ENCODE data around the gene NFIC. TPM values are rescaled to one million over a fixed set of nuclear protein-coding genes. Genes with fewer than 3 reads are reported as not detected.

The NFIC gene
- polyA plus RNA-seq, 3 donors = 57.8 to 87.3 (median 81.7) TPM

DNA sequence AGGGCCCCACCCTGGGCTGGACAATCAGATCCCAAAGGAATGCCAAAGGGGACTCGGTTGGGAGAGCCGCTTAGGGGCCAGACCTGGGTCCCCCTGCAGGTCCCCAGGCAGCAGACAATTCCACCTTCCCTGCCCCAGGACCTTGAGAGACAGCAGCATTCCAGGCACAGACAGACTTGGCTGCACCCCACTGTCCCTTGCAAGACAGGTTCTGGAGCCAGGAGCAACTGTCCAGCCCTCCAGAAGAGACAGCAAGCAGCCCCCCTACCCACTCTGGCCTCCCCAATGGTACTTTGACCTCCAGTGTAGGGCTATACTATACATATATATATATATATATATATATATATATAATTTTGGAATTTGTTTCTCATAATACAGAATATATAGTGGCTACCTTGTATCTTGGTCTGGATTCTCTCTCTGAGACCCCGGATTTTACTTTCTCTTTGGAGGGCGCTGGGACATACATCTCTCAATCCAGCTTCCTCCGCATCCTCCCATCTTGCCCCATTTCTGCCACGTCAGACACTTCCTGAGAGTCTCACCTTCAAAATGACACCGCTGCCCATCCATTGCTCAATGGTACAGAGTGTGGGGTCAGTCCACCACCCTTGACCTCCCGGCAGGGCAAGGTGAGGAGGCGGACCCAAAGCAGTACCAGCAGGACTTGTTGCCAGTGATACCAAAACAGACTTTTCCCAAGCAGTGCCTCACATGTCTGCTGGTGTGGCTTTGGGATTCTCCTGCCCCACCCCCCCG lies 101.2 kb downstream of the NFIC start:
- 82 to 93% (median 86%) methylated on average over 10 of the region's 10 CpGs for WGBS, 3 donors
- H3K27ac ChIP-seq (ENCODE audit: low read depth, low read length) = no peak overlapping the region

DNA sequence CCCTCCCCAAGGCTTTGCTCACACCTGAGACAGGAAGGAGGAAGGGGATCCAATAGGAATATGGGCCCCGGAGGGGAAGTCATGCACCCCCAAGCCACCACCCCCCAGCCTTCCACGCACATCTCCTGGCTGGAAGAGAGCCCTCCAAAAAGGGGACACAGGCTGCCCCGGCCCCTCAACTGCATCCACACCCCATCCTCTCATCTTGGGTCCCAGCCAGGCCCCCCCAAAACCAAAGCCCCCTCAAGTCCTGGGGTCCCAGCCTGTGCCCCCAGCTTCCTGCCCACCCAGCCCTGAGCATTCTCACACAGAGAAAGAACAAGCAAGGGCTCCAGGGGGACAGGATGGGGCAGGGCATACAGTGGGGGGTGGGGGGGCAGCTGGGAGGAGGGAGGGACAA lies 101.8 kb downstream of the NFIC start:
- WGBS, 3 donors = 81 to 100% (median 92%) methylated on average over 3 of the region's 3 CpGs
- H3K27ac ChIP-seq (ENCODE audit: low read depth, low read length) = no peak overlapping the region

GRCh38 chr19:3469638-3470499 lies 103.5 kb downstream of the NFIC start:
- 49 to 57% (median 54%) methylated on average over 14 of the region's 14 CpGs for WGBS, 3 donors
- H3K27ac ChIP-seq (ENCODE audit: low read depth, low read length) = no peak overlapping the region

DNA sequence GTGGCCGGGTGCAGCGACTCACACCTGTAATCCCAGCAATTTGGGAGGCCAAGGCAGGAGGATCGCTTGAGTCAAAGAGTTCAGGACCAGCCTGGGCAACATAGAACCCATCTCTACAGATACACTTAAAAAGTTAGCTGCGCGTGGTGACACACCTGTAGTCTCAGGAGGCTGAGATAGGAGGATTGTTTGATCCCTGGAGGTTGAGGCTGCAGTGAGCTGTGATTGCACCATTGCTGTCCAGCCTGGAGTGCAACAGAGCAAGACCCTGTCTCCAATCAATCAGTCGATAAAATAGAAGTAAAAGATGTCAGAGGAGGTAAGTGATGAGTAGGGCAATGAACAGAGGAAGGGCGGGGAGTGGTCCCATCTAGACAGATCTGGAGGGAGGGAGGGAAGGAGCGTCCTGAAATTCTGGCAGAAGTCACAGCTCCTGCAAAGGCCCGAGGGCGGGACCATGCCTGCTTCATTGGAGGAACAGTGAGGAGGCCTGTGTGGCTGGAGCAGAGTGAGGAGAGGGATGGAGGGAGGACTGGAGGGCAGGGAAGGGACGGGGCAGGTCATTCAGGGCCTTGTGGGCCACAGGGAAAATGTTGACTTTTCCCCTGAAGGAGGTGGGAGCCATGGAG lies 104.2 kb downstream of the NFIC start:
- 61 to 68% (median 65%) methylated on average over 11 of the region's 11 CpGs for WGBS, 3 donors

GRCh38 chr19:3471954-3472655 lies 105.7 kb downstream of the NFIC start:
- 25 to 29% (median 26%) methylated on average over 24 of the region's 24 CpGs for WGBS, 3 donors

More for the DNA sequence above, 104.2 kb downstream of the NFIC start:
- H3K27ac ChIP-seq (ENCODE audit: low read depth, low read length) = no peak overlapping the region

GRCh38 chr19:3474010-3474409 lies 107.6 kb downstream of the NFIC start:
- no peak overlapping the region for H3K27ac ChIP-seq (ENCODE audit: low read depth, low read length)
- 27 to 80% (median 78%) methylated on average over 8 of the region's 8 CpGs for WGBS, 3 donors

More at GRCh38 chr19:3471954-3472655, 105.7 kb downstream of the NFIC start:
- no peak overlapping the region for H3K27ac ChIP-seq (ENCODE audit: low read depth, low read length)

- WGBS, 3 donors = 68 to 94% (median 70%) methylated on average over 2 of the region's 2 CpGs
- no peak overlapping the region for H3K27ac ChIP-seq (ENCODE audit: low read depth, low read length)
These were observed 108.2 kb downstream of the NFIC start for GRCh38 chr19:3474614-3475013.

- H3K27ac ChIP-seq (ENCODE audit: low read depth, low read length) = no peak overlapping the region
- 81 to 92% (median 84%) methylated on average over 4 of the region's 4 CpGs for WGBS, 3 donors
These were observed 109.1 kb downstream of the NFIC start for GRCh38 chr19:3475449-3475848.

- WGBS, 3 donors = 50 to 94% (median 78%) methylated on average over 2 of the region's 2 CpGs
These were observed 110.4 kb downstream of the NFIC start for GRCh38 chr19:3476830-3477229.

GRCh38 chr19:3477506-3477905 lies 111.1 kb downstream of the NFIC start:
- H3K27ac ChIP-seq (ENCODE audit: low read depth, low read length) = no peak overlapping the region

More at GRCh38 chr19:3476830-3477229, 110.4 kb downstream of the NFIC start:
- H3K27ac ChIP-seq (ENCODE audit: low read depth, low read length) = no peak overlapping the region

- 68 to 91% (median 90%) methylated on average over 2 of the region's 2 CpGs for WGBS, 3 donors
- no peak overlapping the region for H3K27ac ChIP-seq (ENCODE audit: low read depth, low read length)
These were observed 111.6 kb downstream of the NFIC start for GRCh38 chr19:3477951-3478350.

DNA sequence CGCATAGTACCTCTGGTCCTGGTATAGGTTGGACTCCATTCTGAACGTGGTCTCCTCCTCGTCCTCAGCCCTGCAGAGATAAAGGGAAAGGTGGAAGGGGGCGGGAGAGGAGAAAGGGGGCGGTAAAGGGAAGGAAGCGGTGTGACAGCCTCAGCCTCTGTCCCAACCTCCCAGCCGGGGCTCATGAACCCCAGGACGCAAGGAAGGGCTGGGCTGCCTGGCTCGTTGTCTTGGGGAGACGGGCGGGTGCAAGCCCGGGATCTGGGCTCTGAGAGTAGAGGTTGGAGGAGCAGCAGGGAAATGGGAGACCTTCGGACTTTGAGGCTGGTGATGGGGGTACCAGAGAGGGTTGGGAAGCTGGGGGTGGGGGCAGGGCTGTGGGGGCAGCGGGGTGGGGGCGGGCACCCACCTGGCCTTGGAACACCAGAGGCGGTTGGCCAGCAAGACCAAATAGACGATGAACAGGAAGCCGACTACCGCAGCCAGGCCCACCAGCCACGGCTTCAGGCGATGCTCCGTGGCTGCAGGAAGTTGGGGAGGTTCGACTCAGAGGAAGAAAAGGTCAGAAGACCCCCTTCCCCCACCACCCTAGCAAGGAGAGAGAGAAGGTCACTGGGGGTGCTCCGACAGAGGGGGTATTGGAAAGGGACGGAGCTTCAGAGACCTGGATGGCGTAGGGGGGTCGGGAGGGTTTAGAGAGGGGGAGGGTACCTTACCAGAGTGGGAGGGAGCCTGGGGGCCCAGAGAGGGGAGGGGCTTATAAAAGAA lies 112.2 kb downstream of the NFIC start:
- 16 to 35% (median 17%) methylated on average over 25 to 27 of the region's 27 CpGs for WGBS, 3 donors
- H3K27ac ChIP-seq (ENCODE audit: low read depth, low read length) = no peak overlapping the region

DNA sequence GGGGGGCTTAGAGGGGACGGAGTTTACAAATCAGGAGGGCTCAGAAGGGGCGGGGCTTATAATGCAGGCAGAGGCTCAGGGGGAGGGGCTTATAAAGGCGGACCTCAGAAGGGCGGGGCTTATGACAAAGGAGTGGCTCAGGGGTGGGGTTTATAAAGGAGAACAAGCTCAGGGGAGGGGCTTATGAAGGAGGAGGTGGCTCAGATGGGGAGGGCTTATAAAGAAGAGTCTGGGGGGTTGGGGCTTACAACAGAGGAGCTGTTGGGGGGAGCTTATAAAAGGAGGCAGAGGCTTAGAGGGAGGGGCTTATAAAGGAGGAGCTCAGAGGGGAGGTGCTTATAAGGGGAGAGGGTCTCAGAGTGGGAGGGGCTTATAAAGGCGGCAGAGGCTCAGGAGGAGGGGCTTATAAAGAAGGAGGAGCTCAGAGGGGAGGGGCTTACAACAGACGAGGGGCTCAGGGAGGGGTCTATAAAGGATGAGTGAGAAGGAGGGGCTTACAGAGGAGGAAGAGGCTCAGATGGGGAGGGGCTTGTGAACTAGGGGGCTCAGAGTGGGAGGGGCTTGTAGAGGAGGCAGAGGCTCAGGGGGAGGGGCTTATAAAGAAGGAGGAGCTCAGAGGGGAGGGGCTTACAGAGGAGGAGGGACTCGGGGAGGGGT lies 112.9 kb downstream of the NFIC start:
- WGBS, 3 donors = 14 to 37% (median 29%) methylated on average over 7 of the region's 7 CpGs
- H3K27ac ChIP-seq (ENCODE audit: low read depth, low read length) = no peak overlapping the region

- WGBS, 3 donors = 34 to 46% (median 45%) methylated on average over 7 to 9 of the region's 9 CpGs
- no peak overlapping the region for H3K27ac ChIP-seq (ENCODE audit: low read depth, low read length)
These were observed 113.4 kb downstream of the NFIC start for GRCh38 chr19:3479834-3480215.

GRCh38 chr19:3480383-3481091 lies 114.2 kb downstream of the NFIC start, which contains the start of gene SMIM24:
Gene SMIM24 (minus strand): TSS chr19:3480525. CDS start chr19:3480463, 62 bp downstream.
- WGBS, 3 donors = 34 to 57% (median 53%) methylated on average over 27 of the region's 27 CpGs
- no peak within 1 kb of the TSS for H3K27ac ChIP-seq (ENCODE audit: low read depth, low read length)

DNA sequence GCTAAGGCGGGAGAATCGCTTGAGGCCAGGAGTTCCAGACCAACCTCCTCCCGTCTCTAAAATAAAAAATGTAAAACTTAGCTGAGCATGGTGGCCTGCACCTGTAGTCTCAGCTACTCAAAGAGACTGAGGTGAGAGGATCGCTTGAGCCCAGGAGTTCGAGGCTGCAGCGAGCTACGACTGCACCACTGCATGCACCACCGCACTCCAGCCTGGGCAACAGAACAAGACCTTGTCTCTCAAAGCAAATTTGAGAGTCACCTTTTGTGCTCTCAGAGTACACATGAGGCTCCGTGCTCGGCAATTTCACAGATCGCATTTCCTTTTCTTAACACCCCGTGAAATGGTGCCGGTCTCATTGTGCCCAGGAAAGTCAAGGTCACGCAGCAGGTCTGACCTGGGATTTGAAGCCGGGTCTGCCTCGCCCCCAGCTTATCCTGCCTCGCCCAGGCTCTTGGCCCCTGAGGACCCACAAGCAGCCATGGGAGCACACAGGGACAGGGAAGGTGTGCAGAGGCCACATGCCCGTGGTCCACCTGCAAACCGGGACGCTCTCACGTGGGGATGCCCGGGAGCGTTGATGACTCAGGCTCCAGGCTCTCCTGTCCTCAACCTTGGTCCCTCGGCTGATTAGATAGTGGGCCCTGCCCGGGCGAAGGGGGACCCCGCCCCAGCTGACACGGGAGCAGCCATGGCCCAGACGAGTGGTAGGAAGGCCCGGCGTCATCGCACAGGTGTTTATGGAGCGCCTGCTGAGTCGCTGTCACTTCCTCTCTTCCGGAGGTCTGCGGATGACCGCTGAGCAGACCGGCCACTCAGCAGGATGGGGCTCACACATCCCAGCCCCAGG lies 115.1 kb downstream of the NFIC start:
- WGBS, 3 donors = 51 to 69% (median 60%) methylated on average over 38 of the region's 38 CpGs
- H3K27ac ChIP-seq (ENCODE audit: low read depth, low read length) = no peak overlapping the region
